KBM-7 (cell line): Measurements from ENCODE around the gene ZNF813.

Source experiments
- DNase-seq: peaks from one replicate; pipeline ENCODE4 v3.0.0-alpha.2; 2015
- in situ Hi-C: fragments of 300-500 bp; cut with MboI; formaldehyde crosslinking; loops from 2 replicates; pipeline ENCODE4 v1.14.3; 2020; ENCODE audit warnings: low sequenced_read_pairs, low pct_unique_long_range_greater_than_20kb, mixed read lengths

ZNF813 gene

GRCh38 chr19:53545271-53546065 lies 77.9 kb downstream of the ZNF813 start:
- no peak for DNase-seq
- in situ Hi-C loops: no loop called here
